Measurements from ENCODE around the gene NUTM2F. TPM values are rescaled to one million over a fixed set of nuclear protein-coding genes. Genes with fewer than 3 reads are reported as not detected.

Gene NUTM2F
- not detected in 2 replicates for total RNA-seq

GRCh38 chr9:94328544-94328943 lies at the start of gene NUTM2F:
Gene NUTM2F, minus strand, starts transcription at chr9:94328644. Its CDS starts 21 bp downstream, at chr9:94328623.

Other genes with a start within 250 kb of the NUTM2F start
- gene PTPDC1, start 244.2 kb downstream of the NUTM2F start, total RNA-seq: 5.1 and 6.0 TPM in 2 replicates
- 2.0 and 2.6 TPM in 2 replicates for gene ZNF169, start 69.3 kb downstream of the NUTM2F start, total RNA-seq
- not detected in 2 replicates for gene PCAT7, start 226.4 kb upstream of the NUTM2F start, total RNA-seq